ENCODE results near the gene ZNHIT2.
A peak's percentile ranks its signal among the peaks of the same experiment; 100 is the strongest.

The ZNHIT2 gene

DNA sequence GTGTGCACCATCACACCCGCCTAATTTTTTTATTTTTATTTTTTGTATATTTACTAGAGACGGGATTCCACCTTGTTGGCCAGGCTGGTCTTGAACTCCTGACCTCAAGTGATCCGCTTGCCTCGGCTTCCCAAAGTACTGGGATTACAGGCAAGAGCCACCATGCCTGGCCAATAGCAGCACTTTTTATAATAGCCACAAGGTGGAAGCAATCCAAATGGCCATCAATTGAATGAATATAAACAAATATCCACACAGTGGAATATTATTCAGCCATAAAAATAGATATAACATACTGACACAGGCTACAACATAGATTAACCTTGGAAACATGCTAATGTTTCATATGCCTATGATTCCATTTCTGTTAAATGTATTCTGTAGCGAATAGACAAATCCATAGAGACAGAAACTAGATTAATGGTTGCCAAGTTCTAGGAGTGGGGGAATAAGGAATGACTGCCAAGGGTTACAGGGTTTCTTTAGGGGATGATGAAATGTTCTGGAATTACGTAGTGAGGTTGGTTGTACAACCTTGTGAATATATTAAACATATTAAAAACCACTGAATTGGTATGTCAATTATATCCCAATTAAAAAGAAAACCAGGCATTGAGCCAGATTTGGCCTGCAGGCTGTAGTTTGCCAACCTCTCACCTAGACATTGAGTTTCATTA lies 16.7 kb downstream of the ZNHIT2 start:
- no peak for FAIRE-seq

DNA sequence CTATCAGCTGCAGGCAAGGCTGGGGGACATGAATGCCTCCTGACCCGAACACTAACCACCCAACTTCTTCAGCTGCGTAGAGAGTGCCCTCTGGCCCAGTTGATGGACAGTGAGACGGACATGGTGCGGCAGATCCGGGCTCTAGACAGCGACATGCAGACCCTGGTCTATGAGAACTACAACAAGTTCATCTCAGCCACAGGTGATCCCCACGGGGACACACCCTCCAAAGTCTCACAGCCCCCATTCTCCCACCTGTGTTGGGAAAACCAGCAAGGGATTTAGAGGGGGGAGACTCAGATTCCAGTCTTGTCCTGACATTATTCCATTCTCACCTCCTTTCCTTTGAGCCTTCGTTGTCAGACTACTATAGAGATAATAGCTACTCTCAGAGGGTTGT lies 20.6 kb downstream of the ZNHIT2 start:
- FAIRE-seq = no peak

DNA sequence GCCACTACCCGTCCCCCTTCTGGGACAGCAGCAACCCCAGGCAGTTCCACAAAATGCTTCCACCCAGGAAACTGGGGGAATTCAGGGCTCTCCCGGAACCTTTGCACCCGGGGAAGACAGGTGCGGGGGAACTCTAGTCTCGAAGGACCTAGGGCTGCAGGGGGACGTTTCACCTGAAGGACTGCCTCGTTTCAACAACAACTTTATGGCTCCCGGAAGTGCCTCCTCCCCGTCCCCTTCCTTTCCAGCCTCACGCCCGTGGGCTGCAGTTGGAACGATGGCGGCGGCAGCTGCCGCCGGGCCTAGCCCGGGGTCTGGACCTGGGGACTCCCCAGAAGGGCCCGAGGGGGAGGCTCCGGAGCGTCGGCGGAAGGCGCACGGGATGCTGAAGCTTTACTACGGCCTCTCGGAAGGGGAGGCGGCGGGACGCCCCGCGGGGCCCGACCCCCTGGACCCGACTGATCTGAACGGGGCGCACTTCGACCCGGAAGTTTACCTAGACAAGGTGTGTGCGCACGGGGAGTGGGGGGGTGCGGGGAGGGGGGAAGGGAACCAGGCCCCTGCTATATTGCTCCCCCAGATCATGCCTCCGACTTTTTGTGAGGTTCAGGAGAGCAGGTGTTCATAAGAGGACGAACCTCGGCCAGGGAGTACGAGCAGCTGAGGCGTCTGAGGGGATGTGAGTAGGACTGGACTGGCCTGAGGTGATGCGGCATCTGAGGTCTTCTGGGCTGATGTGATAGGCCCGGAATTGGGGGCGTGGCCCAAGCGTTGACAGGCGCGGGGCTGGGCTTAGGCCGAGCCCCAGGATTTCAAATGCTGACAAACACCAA lies 21.3 kb downstream of the ZNHIT2 start, which contains the start of gene VPS51:
Gene VPS51, plus strand, starts transcription at position 241 of the 833 bp plus-strand sequence. Its CDS starts 37 bp downstream, at position 278.
- FAIRE-seq = no peak

DNA sequence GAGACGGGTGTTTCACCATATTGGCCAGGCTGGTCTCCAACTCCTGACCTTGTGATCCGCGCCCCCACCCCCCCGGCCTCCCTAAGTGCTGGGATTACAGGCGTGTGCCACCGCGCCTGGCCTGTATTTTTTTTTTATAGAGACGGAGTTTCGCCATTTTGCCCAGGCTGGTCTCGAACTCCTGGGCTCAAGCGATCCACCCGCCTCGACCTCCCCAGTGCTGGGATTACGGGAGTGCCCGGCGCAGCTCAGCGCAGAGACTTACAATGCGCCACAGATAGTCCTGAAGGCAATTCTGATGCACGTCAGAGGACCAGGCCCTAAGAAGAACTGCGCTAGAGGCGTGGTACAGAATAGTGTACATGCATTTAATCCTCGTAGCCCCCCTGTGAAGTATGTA lies 22.1 kb downstream of the ZNHIT2 start:
- FAIRE-seq = no peak

DNA sequence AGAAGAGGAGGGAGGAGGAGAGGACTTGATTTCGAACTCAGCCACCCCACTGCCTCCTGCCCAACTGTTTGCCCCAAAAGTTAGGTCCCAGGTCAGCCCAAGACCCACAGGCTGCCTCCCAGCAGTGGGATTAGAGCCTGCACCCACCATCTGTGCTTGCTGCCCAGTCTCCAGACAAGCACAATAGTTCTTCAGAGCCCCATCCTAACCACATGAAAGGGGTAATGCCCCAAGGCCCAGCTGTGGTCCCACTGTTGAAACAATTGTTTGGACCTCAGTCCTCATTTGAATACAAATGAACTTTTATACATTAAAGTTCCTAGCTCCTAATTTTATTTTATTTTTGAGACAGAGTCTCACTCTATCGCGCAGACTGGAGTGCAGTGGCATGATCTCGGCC lies 26.9 kb downstream of the ZNHIT2 start:
- no peak for FAIRE-seq

DNA sequence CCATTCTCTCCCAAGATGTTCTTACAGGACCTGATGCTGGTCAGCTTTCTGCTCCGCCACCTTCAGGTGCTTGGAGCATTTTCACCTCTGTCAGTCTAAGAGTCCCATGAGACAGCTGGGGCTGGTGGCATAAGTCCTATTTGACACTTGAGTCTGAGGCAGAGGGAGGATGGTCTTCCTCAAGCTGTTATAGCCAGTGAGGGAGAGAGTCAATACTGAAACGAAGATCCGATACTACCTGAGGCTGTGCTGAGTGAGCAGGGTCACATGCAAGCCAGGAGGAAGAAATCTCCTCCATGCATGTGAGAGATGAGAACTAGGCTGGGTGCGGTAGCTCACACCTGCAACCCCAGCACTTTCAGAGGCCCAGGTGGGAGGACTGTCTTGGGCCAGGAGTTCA lies 27.9 kb downstream of the ZNHIT2 start:
- no peak for FAIRE-seq

DNA sequence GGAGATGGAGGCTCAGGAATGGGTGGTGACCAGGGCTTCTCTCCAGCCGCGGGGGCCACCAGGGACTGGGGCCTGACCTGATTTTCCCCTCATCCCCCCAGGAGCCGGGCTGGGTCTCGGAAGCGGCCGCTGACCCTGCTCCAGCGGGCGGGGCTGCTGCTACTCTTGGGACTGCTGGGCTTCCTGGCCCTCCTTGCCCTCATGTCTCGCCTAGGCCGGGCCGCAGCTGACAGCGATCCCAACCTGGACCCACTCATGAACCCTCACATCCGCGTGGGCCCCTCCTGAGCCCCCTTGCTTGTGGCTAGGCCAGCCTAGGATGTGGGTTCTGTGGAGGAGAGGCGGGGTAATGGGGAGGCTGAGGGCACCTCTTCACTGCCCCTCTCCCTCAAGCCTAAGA lies 29.7 kb downstream of the ZNHIT2 start:
- no peak for FAIRE-seq

DNA sequence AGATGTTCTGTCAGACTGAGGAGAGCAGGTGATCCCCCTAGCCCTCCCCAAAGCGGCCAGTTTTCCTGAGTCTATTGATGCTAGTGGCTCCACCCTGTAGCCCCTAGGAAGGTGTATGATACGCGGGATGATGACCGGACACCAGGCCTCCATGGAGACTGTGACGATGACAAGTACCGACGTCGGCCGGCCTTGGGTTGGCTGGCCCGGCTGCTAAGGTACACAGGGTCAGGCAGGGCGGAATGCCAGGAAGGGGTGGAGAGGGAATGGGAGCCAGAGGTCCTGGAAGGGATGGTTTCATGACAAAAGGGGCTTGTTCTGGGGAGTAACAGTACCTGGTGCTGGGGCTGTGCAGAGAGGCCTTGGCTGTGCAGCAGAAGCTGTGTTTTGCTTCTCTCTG lies 30.3 kb downstream of the ZNHIT2 start:
- FAIRE-seq = no peak

DNA sequence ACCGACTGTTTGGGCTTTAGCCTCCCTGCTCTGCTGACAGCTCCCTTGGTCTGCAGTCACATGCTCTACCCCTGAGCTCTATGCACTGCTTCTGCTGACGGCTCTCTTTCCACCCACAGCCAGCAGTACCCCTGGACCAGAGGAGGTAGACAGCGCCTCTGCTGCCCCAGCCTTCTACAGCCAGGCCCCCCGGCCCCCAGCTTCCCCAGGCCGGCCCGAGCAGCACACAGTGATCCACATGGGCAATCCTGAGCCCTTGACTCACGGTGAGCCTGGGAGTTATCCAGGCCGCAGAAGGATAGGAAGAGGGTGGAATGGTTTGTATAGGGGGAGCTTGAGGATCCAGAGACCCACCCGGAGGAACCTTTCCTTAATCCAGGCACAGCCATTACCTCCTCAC lies 30.7 kb downstream of the ZNHIT2 start:
- no peak for FAIRE-seq

DNA sequence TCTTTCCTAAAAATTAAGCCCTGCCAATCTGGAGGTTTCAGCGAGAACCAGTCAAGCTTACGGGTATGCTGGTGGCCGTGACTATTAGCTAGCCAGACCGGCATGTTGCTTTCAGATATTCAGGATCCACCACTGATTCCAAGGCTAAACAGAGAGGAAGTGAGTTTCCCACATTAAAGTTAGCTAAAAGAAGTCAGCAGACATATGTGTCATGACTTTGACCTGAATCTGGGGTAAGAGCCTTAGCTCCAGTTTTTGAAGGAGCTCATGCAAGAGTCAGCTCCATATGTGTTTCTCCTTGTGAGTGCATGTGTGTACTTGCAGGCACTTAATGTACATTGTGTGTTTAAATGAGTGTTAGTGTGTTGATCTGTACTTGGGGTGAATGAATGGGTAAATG lies 32.1 kb downstream of the ZNHIT2 start:
- FAIRE-seq = no peak

DNA sequence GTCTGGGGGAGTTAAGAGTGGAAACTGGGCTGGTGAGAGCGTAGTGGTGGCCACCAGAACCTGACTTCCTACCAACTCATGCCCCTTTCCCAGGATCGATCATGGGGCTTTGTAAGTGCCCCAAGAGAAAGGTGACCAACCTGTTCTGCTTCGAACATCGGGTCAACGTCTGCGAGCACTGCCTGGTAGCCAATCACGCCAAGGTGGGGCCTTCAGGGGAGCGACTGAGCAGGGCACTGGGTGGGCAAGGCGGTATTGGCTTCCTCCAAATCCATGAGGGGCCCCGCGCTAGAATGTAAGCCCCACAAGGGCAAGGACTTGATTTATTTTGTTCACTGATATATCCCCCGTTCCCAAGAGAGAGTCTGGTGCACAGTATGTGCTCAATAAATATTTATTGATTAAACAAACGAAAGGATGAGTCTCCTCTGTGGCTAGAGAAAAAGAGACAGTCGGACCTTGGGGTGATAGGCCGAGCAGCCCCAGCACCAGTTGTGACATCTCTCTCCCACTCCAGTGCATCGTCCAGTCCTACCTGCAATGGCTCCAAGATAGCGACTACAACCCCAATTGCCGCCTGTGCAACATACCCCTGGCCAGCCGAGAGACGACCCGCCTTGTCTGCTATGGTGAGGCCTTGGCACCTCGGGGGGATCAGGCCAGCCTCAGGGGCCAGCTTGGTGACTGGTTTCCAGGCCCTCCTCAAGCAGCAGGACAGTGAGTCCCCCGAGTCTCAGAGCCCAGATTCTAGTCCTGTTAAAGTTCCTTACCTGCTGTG lies 32.7 kb downstream of the ZNHIT2 start:
- no peak for FAIRE-seq

DNA sequence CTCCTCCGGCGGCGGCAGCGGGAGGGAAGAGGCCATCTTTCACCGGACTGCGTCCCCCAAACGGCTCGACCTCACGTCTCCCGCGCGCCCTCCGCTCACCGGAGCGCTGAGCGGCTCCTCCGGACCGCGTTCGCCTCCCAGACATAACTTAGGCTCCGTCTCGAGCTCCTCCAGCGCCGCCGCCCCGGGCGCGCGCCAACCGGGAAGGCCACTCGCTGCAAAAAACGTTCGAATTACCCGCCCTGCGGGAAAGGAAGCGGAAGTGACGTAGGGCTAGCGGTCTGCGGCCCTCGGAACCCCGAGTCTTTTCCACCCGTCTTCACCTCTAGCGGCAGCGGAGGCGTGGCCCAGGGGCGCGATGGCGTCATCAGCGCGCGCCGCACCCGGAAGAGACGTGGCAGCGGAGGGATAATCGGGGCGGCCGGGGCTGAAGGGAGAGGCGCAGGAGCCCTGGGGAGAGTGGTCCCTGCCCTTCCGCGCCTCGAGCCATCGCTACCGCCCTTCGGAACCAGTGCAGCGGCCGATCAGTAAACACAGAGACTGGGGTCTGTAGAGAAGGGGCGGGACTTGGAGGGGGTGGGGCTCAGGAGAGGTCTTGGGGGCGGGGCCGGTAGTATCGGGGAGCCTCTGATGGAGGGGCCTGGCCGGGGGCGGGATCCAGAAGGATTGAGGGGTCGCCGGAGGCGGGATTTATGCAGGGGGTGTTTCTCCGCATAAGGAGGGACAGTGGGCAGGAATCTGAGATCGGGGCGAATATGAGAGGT lies 33.5 kb downstream of the ZNHIT2 start, which contains the start of the genes CDCA5 and ZFPL1:
Gene CDCA5, minus strand, starts transcription at position 207 of the 764 bp plus-strand sequence. Its CDS starts 62 bp downstream, at position 145.
Gene ZFPL1, plus strand, starts transcription at position 389 of the 764 bp plus-strand sequence. CDS start 477 bp downstream, outside the sequence.
- FAIRE-seq = peak; percentile 49

DNA sequence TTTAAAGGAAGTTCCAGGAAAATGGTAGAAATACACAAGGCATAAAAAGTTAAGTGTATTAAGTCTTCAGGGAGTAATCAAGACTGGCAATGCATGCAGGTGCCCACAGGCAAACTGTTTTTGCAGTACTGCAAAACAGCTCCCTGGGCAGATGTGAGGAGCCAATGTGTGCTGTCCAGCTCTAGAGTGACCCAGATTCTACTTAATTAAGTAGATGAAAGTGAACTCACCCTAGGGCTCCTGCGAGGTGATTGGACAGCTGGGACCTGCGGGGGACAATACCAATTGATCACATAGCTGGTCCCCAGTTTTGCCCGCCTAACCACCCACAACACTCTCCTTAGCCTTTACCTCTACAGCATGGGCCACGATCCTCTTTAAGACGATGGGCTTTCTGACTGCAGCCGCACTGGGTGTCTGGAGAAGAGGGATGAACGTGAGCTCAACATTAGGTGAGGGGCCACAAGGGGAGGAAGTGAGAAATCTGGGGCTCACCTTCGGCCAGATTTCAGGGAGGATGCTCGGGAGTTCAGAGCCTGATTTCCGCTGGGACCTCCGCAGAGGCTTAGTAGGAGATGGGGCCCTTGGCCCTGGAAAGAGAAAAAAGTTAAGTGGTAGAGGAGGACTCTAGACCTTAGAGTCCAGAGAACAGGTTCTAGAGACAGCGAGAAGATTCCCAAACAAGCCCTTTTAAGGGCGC lies 34.2 kb downstream of the ZNHIT2 start:
- no peak for FAIRE-seq

DNA sequence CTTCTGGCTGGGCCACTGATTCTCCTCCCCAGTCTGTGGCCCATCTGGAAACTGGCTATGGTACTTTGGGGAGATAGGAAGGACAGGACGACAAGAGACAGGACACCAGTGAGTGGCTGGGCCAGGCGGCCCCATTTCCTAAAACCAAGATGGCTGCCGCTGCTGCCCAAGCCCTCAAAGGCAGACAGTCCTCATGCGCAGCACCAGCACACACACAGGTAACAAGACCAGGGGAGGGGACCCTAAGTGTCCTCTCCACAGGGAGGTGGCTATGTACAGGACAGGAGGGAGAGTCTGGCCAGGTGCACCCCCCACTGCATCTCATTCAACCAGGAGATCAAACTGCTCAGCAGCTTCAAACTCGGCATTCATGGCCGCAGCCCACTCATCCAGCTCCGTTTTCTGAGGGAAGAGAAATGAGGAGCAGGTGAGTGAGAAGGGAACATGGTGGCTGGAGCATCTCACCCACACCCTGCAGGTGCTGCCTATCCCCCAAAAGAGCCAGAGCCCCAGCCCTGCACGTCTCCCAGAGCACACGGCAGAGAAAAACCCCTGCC lies 38.6 kb downstream of the ZNHIT2 start:
- no peak for FAIRE-seq

DNA sequence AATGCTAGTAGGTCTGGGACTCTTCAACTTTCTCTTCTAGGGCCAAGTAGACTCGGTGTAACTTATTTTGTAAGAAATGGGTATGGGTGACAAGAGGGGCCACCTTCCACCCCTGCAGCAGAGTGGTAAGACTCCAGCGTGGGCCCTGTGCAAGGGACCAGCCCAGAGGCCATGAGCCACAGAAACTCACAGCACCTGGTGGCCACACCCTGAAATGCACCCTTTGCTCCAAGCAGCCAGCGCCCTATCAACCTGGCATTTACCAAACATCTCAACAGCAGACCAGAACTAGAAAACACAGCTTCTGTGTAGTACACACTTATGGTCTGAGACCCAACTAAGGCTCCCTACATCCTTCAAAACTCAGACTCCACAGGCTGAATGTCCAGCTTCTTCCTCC lies 39.4 kb downstream of the ZNHIT2 start:
- no peak for FAIRE-seq

DNA sequence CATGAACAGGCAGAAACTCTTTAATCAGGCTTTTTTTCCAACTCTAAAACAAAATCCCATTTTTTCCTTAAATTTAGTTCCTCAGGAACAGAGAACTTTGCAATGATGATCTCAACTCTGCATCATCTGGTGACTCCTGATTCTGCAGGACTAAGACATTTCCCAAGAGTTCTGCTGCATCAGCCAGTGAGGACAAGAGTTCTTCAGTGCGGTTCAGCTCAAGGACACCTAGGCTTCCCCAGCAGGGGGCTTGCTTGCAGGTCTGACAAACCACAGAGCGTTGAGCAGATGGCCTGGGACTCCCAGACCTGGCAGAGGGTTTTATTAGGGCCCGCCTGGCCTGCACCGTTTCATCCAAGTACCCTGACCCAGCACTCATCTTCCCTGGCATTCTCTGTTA lies 40.0 kb downstream of the ZNHIT2 start:
- FAIRE-seq = no peak

DNA sequence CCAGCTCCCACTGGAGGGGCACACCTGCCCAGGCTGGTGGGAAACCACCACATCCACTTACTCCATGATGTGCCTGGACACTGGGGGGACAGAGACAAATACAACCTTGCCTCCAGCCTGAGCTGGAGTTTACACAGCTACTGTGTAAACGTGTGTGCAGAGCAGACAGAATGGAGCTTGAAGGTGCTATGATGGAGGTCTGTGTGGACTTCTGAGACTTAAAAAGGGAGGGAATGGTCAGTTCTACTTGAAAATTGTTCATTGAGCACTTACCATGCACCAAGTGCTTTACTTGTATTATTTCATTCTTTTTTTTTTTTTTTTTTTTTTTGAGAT lies 44.9 kb downstream of the ZNHIT2 start:
- no peak for FAIRE-seq

DNA sequence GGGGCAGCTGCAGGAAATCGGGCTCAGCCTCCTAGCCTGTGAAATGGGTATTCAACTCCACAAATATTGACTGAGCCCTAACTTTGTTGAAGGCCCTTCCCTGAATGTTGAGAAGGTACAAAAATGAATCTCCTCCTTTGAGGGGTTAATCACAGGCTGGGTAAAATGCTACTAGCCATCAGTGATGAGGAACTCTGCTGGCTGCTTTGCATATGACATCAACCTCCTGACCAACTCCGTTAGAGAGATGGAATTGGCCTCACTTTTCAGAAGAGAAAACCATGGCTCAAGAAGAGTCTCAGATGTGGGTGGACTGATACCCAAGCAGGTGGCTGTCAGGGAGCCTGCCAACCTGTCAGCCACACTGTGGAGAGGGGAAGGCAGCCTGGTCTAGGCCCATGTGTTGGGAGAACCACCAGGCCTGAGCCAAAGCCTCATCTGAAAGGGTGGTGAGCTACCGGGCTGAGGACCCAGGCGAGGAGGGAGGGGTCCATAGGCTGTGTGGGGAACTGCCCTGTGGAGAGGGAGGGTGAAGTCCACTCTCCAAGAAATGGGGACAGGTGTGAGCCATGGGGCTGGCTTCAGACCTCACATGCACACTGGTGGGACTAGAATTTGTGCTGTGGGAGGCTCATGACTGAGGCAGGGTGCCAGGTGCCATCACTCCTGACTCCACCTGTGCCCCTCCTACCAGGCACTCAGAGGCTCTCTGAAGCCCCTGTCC lies 45.4 kb downstream of the ZNHIT2 start:
- no peak for FAIRE-seq

DNA sequence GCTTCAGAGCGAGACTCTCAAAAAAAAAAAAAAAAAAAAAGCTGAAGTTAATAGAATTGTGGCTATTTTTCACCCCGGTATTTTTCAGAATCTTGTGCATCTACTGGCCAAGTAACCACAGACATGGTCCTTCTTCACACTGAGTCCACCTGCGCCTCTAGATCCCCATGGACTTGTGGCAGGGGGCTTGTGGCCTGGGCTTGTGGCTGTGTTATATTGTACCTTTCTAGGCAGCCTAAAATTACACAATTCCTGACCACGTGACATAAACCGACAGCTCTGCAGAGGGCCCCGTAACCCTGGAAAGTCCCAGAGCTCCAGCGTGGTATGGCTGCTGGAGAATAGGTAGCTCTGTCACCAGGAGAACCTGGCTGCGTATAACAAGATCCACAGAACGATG lies 48.3 kb downstream of the ZNHIT2 start:
- FAIRE-seq = no peak

DNA sequence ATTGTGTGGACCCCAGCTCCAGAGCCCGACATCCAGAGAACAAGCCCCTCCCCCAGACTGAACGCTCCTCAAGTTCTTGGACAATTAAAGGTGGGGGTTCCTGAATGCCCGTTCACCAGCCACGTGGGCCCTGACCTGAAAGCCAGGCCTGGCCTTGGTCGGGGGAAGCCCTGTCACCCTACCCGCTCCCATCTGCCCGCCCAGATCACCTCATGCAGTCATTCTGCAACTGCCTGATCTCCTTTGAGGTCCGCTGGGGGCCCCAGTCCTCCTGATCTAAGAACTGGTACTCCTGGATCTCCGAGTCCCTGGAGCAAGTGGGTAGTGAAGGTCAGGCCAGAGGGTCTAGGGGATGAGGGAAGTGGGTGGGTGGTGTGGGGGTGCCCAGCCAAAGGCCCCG lies 50.1 kb downstream of the ZNHIT2 start:
- no peak for FAIRE-seq

DNA sequence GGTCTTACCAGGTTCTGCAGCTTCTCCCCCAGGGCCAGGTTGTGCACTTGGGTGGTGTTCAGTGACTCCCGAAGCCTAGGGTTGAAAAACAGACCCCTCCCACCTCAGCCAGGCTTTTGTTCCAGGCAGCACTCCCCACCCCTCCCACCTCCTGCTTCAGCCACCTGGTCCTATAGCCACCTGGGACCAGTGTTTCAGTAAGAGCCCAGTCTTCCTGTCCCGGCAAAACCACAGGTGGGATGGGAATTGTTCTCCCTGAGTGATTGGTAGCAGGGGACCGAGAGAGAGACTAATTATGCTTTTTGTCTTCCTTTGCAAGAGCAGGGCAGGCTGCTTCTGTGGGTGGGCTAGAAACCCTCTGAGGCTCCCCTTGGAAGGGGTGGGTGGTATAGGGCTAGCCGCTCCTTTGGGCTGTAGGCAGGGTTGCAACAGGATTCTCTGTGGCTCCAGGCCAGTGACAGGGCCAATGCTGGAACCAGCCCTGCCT lies 50.7 kb downstream of the ZNHIT2 start:
- FAIRE-seq = no peak
